CD4-positive, alpha-beta T cell treated with Interleukin-10 for 1 hour (primary cell): Measurements from ENCODE around the gene BTLA.
"Not testable (repeated sequence)": the region's sequence is repeated elsewhere in the genome, so short reads cannot be mapped to it uniquely, and the experiment has no call there.

Experiments used
- DNase-seq: peaks from one replicate; pipeline ENCODE4 v3.0.0-alpha.2; 2020

The BTLA gene

DNA sequence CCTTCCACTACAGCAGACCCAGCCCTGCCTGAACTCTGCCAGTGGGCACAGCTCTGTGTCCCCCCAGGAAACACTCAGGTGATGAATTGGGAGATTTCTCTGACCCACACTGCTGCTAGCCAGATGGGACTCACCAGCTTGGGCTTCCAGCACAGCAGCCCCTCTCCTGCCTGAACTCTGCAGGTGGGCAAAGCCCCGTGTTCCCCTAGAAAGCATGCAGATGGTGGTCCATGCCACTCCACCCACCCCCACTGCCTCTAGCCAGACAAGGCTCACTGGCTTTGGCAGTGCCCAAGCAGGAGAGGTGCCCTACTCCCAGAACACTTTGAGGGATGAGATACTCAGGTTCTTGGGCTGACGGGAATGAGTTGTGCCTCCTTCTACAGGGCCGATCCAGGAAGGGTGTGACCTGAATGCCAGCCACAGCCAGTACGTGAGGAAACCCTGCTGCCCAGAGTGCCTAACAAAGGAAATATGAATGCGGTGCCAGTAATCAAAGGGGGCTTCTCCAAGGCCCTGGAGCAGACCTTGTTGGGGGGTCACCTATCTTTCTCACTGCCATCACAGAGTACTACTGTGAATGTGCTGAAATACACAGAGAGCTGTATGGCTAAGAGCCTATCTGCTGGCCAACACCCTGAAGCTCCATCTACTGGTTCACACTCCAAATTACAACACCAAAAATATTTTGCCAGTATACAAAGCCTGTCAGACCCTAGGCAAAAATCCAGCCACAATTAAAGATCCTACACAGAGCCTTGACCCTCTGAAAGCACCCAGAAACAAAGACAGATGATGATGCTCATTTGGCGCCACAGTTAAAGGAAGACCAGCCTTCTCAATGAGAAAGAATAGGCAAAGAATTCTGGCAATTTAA is 61.9 kb downstream of the BTLA start:
- DNase-seq = peak; percentile 57

DNA sequence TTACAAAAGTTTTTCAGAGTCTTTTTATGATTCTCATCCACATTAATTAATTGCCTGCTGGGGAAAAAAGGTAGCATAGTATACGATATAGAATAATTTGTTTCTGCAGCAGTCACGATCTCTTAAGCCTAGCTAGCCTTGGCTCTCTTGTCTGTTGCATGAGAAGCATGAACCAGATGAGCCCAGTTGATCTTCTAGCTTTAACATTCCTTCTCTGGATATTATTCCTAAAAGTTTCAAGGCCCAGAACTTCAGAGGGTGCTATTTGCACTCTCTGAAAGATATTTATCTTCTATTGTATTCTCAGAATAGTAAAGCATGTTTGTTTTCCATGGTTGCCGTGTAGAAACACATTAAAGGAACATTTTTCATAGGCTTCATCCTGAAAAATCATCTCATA is 69.3 kb downstream of the BTLA start:
- no peak for DNase-seq

DNA sequence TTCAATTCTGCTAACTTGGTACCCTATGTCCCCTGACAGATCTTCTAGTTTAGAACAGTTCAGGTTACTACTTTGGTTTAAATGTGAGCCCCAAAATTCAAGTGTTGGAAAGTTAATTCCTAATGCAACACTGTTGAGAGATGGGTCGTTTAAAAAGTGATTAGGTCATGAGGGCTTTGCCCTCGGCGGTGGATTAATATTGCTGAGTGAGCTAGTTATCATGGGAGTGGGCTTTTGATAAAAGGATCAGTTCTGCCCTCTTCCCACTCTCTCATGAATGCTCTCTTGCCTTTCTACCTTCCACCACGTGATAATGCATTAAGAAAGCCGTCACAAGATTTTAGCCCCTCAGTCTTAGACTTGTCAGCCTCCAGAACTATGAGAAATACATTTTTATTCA is 72.1 kb downstream of the BTLA start:
- no peak for DNase-seq

DNA sequence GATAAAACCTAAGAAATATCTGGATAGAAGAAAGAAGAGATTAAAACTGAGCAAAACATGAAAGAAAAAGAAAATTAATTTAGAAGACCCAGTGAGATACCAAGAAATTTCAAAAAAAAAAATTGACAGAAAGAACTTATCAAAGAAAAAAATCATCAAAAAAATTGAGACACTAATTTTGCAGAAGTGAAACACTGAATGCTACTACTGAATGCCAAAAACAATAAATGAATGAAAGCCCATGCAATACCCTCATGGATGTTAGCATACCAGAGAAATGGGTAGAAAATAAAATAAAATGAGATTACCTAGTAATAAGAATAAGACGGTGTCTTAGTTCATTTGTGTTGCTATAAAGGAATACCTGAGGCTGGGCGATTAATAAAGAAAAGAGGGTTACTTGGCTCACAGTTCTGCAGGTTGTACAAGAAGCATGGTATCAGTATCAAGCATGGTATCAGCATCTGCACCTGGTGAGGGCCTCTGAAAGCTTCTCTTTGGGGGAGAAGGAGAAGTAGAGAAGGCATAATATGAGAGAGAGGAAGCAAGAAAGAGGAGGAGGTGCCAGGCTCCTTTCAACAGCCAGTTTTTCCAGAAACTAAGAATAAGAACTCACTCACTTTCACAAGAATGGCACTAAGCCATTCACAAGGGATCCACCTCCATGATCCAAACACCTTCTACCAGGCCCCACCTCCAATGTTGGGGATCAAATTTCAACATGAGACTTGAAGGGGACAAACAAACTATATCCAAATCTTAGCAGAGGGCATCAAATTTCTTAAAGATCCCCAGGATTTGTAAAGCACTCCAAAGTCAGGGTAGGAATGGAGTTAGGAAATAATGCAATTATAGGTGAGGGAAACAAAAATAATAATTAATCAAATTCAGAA is 73.2 kb downstream of the BTLA start:
- DNase-seq = no peak

DNA sequence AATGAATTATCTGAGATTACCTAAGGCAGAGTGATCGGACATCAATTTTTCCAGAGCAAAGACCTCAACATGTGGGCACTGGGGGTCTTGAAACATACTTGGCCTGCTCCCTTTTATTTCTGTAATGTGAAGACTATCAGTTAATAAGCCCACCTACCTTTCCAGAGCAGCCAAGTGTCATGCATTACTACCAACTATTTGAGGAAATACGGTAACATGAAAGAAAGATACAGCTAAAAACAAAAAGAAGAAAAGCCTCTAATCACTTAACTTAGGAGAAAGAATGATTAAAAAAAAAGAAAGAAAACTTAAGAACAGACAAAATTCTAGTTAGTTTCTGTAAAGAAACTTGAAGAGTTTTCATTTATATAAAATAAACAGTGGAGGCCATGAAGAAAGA is 73.9 kb downstream of the BTLA start:
- no peak for DNase-seq

DNA sequence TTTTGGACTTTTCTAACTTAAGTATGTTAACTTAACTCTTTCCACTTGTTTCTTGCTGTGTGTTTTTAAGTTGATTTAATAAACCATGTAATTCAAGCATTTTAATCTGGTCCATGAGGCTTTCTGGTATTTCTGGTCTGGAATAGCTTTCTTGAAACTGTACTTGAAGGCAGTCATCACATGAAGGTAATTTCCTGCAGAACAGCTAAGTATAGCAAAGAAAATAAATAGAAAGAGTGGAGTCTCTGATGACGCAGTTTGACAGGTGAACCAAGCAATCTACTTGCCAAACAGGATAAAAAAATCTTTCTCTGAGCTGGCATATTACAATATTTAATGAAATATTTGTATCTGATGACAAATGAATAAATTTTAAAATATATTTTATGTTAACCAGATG is 74.9 kb downstream of the BTLA start:
- no peak for DNase-seq

DNA sequence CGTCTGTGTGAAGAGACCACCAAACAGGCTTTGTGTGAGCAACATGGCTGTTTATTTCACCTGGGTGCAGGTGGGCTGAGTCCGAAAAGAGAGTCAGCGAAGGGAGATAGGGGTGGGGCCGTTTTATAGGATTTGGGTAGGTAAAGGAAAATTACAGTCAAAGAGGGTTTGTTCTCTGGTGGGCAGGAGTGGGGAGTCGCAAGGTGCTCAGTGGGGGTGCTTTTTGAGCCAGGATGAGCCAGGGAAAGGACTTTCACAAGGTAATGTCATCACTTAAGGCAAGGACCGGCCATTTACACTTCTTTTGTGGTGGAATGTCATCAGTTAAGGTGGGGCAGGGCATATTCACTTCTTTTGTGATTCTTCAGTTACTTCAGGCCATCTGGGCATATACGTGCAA is 76.4 kb downstream of the BTLA start:
- DNase-seq = not testable (repeated sequence)

DNA sequence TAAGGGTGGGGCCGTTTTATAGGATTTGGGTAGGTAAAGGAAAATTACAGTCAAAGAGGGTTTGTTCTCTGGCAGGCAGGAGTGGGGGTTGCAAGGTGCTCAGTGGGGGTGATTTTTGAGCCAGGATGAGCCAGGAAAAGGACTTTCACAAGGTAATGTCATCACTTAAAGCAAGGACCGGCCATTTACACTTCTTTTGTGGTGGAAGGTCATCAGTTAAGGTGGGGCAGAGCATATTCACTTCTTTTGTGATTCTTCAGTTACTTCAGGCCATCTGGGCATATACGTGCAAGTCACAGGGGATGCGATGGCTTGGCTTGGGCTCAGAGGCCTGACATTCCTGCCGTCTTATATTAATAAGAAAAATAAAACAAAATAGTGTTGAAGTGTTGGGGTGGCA is 80.7 kb downstream of the BTLA start:
- not testable (repeated sequence) for DNase-seq

DNA sequence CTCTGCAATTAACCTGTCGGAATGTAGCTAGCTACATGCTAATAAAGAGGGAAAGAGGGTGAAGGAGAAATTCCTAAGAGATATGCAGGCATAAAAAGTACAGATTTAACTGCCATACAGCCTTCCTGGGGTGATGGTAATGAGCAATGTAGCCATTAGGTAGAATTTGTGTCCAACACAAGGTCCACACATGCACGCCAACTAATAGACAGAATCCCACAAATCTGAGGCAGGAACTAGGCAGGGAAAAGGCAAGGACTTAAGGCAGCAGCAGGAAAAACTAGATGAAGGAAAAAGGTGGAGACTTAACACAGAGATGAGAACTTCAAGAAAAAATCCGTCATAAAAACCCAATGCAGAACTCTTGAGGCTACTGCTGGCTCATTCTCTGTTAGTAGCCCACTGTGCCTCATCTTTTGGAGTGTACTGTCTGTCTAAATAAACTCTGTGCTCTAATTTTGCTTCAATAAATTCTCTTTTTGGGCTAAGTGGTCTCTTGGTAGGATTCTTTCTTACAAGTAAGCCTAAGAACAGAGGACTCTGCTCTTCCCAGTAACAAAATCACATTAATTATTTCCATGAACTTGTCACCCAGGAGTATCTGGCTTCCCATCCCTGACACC is 81.5 kb downstream of the BTLA start:
- no peak for DNase-seq

DNA sequence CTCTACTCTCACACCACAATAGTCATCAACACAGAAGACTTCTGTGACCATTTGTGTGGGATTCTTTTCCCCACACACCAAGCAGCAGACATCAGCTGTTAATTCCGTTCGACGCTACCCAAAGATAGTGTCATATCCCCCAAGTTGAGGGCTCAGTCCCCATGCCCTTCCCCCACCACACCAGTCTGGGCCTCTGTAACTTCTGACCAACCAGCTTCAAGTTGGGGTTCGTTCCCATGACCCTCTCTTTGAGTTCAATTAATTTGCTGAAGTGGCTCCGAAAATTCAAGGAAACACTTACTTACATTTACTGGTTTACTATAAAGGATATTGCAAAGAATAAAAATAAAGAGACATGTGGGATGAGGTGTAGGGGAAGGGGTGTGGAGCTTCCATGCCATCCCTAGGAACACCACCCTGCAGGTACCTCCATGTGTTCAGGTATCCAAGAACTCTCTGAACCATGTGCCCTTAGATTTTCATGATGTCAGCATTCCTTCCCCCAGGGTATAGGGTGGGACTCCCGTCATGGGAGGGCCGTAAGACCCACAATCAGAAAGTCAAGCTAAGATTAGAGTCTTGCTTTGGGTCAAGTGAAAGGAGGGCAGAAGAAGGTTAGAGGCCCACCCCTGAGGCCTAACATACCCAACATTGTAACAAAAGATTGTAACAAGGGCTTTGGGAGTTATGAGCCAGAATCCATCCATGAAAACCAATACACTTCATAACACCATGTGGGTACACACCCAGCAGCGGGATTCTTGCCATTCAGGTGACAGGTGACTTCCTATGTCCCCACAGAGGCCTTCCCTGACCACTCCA is 82.7 kb downstream of the BTLA start:
- no peak for DNase-seq

DNA sequence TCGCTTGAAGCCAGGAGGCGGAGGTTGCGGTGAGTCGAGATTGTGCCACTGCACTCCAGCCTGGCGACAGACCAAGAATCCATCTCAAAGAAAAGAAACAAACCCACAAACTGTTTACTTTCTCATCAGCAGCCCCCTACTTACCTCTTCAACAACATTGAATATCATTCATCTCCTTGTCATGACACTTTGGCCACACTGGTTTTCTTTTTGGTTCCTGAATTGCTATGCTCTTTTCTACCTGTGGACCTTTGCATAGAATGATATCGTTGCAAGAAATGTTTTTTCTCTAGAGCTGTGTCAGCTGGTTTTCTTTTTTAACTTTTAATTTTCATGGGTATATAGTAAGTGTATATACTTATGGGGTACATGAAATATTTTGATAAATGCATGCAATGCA is 83.9 kb downstream of the BTLA start:
- DNase-seq = no peak
